Inflammatory macrophage treated with lipopolysaccharide for 4 hours (primary cell): ENCODE results near the gene GLT1D1.

ENCODE experiments used
- DNase-seq: peaks from one replicate; pipeline ENCODE4 v3.0.0-alpha.2; 2020

Gene GLT1D1

DNA sequence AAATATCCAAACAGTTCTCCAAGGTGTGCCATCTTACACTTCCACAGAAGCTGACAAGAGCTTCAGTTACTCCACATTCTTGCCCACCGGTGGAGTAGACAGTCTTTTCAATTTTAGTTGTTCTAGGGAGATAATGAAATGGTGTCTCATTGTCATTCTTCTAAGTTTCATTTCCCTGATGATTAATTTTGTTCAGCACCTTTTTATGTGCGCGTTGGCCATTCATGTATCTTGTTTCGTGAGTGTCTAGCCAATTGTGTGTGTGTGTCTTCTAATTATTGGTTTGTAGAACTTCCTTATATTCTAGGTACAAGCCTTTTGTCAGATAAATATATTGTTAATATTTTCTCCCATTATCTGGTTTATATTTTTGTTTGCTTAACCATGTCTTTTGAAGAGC is 63.1 kb downstream of the GLT1D1 start:
- DNase-seq = no peak

DNA sequence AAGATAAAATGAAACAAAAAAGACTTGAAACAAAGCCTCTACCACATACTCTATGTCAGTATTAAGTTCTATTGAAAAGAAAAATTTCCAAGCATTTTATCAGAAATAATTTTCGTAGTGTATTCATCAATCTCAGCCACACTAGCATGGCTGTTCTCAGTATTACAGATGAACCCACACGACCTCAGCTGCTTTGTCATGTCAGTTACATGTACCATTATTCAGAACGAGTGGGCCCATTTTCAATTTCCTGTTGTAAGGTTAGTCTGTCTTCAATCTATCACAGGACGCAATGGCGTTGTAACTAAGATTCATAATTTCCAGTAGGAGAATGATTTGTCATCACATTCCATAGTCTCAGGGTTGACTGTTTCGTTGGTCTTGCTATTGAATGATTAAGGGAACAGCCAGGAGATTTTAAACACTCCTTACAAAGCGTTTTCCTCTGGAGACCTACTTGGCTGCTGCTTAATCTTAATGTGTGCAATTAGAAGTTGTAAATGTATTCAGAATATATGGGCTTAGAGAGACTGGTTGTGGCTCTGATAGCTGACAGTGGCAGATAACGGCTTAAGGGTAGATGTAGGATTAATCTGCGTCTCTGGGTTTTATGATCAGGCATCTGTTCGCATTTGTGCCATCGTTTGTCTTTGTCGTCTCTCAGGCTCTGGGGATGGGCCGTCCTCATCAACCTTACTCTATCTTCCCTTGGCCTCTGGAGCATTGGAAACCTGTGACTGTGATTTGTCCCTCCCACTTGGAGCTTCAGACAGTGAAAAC is 65.4 kb downstream of the GLT1D1 start:
- DNase-seq = no peak

DNA sequence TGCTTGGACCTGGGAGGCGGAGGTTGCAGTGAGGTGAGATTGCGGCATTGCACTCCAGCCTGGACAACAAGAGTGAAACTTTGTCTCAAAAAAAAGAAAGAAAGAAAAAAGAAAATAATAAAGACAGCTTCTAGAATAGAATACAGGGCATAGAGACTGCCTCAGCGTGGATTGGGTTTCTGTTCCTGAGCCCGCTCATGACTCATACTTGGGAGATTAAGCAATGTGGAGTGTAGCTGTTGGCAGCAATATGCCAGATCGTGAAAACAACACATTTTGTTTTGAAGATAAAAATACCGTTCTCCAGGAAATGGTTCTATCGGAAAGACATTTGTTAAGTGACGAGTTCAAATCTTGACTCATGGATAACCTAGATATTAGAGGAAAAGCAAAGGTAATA is 67.2 kb downstream of the GLT1D1 start:
- peak; percentile 89 for DNase-seq

DNA sequence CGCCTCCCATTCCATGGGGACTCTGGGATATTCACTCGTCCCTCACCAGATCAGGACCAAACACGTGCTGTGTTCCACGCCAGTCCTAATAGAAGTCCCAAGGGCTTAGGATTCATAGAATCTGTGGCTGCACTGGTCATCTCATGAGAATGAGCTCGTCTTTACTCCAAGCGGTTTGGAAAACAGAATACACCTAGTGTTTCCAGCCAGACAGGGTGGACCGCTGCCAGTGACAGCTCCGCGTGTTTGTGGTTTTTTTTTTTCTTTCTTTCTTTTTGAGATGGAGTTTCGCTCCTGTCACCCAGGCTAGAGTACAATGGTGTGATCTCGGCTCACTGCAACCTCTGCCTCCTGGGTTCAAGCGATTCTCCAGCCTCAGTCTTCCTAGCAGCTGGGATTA is 75.1 kb downstream of the GLT1D1 start:
- DNase-seq = no peak

DNA sequence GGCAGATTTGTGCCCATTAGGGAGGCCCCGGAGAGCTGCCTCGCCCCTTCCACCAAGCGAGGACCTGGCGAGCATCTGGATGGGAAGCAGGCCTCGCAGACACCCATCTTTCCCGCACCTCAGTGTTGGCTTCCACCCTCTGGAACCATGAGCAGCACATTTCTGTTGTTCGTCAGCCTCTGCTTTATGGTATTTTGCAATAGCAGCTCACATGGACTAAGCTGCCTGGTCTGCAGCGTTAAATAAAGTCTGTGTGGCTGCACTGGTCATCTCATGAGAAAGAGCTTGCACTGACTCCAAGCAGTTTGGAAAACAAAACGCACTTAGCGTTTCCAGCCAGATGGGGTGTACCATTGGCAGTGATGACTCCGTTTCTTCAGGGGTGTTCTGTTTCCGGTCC is 75.8 kb downstream of the GLT1D1 start:
- DNase-seq = no peak

DNA sequence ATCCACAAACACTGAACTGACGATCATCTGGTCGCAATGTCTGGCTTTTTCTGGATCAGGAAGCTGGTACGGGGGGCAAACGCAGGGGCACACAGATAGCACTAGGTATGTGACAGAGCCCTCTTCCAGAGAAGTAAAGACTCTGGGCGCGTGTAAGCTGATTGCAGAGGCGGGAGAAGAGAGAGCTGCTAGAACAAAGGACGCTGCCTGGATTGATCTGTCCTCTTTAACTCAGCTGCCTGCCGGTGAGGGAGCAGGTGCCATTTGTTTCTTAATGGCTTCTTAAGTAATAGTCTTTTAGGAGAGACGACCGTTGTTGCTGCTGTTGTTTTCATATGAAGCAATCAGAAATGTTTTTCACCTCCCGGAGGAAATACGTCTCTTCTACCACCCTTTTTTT is 77.3 kb downstream of the GLT1D1 start:
- no peak for DNase-seq

DNA sequence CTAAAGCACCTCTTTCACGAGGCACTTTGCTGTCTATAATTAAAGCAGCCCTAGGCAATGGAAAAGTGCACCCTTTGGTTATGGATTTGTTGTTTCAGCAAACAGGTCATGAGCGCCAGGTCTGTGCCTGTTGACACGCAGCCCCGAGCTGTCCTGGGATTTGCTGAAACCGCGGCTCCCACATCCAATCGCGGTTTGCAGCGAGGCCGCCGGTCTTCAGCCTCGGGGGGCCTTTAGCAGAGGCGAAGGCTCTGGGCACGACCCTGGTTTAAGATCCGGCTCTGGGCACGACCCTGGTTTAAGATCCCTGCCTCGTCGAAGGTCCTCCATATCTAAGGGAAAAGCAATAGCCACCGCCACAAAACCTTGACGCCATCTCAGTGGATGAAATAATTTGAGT is 79.2 kb downstream of the GLT1D1 start:
- DNase-seq = no peak

DNA sequence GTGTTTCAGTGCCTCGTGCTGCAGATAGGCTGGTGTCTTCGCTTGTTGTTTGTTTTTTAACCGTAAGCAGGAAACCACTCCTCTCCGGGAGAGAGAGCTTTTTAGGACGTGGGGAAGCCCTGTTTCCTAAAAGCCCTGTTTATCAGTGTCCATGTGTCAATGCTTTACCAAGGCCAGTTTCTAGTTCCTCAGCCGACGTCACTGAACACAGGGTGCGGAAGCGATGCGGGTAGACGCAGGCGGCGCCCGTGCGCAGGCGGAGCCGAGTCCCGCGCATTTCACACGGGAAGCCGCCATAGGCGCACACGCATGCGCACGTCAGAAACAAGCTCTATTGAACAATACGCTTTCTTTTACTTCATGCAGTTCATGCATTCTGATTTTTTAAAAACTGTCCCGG is 79.8 kb downstream of the GLT1D1 start:
- peak; percentile 6 for DNase-seq

DNA sequence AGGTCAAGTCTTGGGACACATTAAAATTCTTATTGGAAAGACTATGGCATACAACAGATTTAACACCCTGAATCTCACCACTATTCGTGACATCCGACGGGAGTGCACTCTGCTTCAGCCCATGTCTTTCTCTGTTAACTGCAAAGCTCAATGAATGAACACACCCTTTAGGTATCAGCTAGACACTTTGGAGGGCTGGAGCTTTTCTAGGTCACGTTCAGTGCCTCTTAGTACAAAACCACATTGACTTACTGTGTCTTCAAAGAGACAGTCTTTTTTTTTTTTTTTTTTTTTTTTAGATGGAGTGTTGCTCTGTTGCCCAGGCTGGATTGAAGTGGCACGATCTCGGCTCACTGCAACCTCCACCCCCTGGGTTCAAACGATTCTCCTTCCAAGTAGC is 80.6 kb downstream of the GLT1D1 start:
- no peak for DNase-seq

DNA sequence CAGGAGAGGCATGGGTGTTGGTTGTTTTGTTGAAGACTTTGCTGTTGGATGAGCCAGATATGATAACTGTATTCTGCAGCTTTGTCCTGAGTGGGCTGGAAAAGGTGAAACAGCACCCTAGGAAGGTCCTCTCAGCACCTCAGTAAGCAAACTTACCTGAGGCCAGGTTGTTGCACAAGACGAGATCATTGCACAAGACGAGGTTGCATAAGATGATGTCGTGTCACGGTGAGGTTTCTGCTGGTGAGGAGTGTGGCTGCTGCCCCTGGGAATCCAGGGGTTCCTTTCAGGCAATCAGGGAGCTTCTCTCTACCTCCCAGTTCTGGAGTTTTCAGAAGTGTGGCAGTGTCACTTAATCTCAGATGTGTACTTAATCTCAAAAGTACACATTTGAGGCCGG is 85.6 kb downstream of the GLT1D1 start:
- DNase-seq = no peak

DNA sequence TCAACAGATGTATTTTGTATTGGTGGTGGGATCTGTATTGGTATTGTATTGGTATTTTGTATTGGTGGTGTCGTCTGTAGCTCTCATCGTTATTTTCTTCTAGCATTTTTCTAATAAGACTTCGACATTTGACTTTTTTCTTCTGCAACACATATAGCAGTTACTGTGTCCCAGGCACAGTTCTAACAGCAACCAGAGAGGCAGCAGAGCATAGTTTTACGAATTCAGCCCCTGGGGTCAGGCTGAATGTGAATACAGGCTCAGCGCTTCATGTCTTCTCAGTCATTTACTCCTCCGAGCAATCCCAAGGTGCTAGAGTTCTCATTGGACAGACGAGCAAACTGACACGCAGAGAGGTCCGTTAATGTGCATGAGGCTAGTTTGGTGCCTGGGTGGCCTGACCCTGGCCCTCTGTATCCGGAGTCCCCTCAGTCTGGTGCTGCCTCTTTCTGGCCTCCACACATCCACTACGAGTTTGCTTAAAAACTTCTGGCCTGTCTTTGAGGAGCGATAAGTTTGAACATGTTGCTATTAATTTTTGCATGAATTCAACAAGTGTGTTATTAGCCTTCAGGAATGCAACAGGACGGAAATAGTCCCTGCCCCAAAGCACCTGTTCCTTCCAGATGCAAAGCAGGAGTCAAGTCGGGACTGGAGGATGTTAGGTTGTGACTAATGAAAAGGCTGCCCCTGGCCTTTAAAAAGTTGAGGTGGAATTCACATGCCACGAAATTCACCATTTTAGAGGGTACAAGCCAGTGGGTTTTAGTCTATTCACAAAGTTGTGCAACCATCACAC is 87.0 kb downstream of the GLT1D1 start:
- no peak for DNase-seq

DNA sequence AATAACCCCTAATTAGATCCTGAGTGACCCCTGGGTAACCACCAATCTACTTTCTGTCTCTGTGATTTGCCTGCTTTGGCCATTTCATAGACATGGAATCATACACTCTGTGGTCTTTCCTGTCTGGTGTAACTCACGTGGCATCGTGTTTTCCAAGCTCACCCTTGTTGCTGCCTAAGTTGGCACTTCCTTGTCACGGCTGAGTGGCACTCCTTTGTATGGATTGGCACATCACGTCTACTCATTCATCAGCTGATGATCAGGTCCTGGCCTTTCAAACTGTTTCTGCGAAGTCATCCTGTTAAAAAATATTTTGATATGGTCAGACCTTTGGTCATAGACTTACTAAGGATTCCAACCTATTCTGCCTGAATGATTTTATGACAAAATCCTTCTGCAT is 87.7 kb downstream of the GLT1D1 start:
- peak; percentile 48 for DNase-seq

DNA sequence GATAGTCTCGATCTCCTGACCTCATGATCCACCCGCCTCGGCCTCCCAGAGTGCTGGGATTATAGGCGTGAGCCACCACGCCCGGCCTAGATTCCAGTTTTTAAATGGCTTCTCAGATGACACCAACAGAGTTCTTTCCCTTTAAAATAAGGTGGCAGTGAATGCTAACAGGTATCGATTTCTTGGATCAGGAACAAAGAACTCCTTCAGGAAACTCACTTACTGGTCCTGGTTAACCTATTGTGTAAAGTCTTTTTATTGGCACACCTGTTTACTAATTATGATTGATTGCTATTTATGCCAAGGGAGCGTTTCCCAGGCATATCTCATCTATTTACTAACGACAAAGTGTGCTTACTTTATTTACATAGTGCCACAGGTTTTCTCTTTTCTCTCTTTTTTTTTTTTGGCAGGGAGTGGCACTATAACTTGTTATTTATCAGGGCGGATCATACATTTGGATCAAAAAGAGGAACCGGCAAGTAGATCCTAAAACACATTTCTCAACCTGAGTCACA is 89.7 kb downstream of the GLT1D1 start:
- no peak for DNase-seq

DNA sequence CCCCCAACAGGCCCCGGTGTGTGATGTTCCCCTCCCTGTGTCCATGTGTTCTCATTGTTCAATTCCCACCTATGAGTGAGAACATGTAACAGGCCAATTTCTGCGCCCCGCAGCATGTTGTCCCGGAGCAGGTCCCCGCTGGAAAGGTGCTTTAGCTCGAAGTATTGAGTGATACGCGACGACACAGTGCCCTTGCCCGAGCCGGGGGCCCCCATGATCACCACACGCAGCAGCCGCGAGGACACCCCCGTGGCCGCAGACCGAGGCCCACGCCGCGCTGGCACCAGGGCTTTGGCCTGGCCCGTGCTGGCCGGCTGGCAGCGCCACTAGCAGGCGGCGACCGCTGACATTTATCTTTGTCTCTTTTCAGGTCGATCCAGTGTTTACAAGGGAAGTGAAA is 91.7 kb downstream of the GLT1D1 start:
- no peak for DNase-seq

DNA sequence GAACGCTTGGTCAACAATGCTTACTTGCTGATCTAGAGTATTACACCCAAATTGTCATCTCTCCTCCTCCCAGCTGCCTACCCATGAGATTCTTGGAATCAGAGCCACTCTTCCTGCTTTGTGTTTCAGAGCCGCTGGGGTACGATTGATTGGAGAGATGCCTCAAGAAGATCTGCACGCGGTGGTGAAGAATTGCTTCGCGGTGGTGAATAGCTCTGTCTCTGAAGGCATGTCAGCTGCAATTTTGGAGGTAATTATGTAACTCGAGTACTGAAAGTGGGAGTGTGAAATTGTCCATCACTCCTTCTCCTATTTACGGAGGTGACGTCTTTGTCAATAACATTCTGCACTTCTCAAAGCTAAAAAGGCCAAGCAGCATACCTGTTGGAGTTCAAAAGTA is 93.9 kb downstream of the GLT1D1 start:
- DNase-seq = no peak

DNA sequence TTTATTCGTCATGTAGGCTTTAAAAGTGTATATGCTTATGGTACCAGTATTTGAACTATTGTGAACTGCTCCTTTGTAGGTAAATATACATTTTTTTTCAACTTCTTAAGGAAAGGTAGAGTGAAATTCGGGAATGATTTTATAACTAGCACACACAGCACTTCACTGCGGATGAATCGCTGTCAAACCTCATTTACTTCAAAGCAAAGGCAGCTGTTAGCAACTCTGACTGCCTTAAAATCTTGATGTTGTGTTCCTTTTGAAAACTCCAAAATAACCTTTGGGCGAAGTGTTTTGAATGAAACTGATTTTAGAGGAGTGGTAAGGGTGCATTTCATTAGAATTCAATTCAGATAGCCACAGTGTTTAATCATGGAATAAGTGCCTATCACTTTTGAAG is 95.8 kb downstream of the GLT1D1 start:
- no peak for DNase-seq

DNA sequence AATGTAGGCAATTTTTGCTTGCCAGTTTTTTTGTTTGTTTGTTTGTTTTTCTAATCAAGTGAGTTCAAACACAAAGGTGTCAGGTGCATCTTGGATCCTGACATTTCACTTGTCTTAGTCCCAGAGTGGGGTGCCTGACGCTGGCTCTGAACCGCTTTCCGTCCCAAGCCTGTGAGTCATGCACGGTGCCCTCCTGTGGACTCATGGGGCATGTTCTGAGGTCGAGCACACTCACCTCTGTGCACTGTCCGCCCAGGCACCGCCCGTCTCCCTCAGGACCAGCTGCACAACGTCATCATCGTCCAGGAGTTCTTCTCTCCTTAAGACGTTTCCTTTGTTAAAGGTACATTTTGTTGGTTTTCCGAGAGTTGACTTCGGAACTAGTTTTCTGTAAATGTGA is 98.2 kb downstream of the GLT1D1 start:
- no peak for DNase-seq

DNA sequence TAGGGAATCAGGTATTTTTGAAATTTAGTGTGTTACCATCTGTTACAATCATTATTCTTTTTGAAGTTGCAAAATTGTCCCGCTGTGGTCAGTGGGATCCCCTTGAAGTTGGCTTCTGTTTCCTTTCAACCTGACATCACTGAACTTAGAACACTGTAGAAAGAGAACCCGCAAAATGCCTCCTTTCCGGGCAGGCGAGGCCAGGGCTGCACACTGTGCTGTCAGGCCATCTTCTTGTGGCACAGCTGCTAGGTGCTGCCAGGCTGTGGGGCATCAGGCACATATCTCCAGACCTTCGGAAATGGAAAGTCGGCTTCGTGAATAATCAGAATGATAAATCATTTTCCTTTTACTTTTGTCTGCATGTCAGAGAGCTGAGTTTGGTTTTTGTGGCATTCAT is 103.5 kb downstream of the GLT1D1 start:
- no peak for DNase-seq

DNA sequence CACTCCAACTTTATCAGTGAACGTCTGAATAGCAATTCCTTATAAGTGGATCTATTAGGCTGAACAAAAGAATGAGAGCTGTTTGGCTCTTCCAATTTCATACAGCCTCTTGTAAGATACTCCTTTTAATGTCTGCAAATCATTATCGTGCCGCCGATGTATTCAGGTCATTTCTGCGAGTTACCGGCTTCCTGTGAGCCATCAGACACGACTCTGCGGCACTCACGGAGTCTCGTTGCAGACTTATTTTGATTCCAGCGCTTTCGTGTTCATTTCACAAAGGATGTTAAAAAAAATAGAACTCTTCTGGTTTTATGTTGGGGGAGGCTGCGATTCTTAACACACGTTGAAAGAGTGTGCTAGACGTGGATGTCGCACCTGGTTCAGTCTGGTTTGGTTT is 106.6 kb downstream of the GLT1D1 start:
- no peak for DNase-seq

DNA sequence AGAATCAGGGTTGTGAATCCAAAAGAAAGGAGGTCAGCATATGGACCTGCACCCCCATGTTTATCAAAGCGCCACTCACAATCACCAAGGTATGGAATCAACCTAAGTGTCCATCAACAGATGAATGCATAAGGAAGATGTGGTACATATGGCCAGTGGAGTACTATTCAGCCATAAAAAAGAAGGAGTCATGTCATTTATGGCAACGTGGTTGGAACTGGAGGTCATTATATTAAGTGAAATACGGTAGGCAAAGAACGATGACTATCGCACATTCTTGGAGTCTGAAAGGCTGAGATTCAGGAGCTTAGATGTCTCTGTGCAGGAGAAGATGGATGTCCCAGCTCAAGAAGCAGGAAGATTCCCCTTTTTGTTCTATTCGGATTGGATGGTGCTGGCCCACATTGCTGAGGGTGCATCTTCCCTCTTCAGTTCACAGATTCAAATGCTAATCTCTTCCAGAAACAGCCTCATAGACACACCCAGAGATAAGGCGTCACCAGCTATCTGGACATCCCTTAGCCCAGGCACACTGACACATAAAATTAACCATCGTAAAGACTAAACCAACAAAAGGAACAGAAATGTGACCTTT is 108.1 kb downstream of the GLT1D1 start:
- no peak for DNase-seq

DNA sequence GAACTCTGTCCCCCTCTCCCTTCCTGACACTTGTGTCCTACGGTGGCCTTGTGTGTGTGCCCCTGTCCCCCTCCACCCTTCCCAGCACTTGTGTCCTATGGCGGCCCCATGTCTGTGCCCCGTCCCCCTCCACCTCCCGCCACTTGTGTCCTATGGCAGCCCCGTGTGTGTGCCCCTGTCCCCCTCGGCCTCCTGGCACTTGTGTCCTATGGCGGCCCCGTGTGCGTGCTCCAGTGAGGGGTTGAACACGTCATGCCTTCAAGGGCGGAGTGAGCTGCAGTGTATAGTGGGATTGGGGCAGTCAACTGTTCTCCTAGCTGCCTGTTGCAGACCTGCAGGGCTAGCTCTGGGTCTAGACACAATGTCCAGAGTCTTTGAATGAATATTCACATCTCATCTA is 108.7 kb downstream of the GLT1D1 start:
- no peak for DNase-seq

DNA sequence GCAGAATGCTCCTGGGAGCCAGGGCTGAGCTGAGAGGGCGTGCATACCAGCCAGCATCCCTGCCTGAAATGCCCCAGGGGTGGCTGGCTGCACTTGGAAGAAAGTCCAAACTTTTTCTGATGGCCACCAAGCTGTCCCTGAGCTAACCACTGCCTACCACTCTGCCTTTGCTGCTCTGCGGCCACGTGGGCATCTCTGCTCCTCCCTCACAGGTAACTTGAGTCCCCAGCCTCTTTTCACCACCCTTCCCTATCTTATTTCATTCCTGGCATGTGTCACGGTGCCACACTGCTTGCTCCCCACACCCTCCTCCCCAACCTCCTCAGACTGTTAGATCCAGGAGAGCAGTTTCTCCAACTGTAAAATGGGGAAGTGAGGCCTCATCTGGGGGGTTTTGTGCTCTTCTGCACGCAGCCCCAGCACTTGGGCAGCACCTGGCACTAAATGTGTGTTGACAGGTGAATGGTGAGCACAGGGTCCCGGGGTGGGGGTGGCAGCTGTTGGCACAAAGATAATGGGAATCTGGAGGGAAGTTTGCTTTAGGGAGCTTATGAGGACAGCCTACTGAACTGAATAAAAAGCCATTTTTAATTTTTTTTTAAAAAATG is 113.0 kb downstream of the GLT1D1 start:
- DNase-seq = no peak

DNA sequence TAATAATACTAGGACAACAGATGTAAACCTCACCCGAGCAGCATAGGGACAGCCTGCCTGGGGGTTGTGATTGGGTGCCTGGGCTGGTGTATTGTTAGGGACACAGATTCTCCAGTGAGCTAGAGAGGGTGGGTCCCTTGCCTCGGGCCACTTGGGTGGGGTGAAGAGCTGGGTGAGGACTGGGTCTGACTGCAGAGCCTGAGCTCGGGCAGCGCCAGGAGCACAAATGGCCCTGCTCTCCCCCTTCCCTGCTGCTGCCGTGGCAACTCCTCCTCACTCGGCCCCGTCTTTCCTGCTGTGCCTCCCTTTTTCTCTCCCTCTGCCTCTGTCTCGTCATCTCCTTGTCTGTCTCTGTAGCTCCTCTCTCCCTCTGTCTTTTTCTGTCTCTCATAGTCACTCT is 115.4 kb downstream of the GLT1D1 start:
- DNase-seq = no peak
